GM19395 (cell line): Measurements from ENCODE around the gene MYF5.

Source experiments
- ATAC-seq: cut with Tn5 transposase; IDR thresholded peaks from one replicate; pipeline ENCODE4 v1.9.1; 2021; ENCODE audit warnings: mild to moderate bottlenecking, moderate library complexity; ENCODE audit not compliant: unreplicated experiment

The MYF5 gene

DNA sequence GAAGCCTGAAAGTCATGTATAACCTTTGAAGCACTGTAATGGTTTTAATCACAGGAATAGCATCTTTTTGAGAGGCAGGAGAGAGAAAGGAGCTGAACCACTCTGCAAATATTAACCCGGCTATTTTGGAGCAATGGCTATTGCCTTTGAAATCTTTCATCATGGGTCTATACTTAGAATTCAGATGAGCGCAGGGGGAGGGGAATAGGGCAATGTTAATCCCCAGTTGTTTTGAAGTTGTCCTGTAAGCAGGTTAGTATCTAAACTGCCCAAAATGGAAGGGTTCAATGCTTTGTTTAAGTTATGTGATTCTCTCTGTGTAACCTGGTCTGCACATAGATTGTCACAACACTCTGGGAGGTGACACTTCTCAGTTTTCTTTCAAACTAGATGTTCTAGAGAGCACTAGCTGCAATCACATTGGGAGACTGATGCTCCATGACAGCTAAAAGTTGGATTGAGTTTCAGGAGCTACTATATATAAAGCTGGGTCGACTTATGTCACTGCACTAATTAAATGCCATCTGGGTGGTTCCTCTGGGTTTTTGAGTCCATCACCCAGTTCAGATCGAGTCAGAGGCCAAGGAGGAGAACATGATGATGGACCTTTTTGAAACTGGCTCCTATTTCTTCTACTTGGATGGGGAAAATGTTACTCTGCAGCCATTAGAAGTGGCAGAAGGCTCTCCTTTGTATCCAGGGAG, 9.4 kb upstream of the MYF5 start, which contains the start of gene MYF6:
MYF6 (plus strand) TSS at position 509 of the 704 bp plus-strand sequence; CDS start at position 595, 86 bp downstream.
- ATAC-seq, result no peak

- peak; percentile 7 for ATAC-seq
Measured at GRCh38 chr12:80707830-80708258, 8.9 kb upstream of the MYF5 start.

- ATAC-seq, result peak; percentile 40
Measured at GRCh38 chr12:80708259-80708974, 8.3 kb upstream of the MYF5 start.

- ATAC-seq, result no peak
Measured at GRCh38 chr12:80708975-80709328, 7.8 kb upstream of the MYF5 start.

DNA sequence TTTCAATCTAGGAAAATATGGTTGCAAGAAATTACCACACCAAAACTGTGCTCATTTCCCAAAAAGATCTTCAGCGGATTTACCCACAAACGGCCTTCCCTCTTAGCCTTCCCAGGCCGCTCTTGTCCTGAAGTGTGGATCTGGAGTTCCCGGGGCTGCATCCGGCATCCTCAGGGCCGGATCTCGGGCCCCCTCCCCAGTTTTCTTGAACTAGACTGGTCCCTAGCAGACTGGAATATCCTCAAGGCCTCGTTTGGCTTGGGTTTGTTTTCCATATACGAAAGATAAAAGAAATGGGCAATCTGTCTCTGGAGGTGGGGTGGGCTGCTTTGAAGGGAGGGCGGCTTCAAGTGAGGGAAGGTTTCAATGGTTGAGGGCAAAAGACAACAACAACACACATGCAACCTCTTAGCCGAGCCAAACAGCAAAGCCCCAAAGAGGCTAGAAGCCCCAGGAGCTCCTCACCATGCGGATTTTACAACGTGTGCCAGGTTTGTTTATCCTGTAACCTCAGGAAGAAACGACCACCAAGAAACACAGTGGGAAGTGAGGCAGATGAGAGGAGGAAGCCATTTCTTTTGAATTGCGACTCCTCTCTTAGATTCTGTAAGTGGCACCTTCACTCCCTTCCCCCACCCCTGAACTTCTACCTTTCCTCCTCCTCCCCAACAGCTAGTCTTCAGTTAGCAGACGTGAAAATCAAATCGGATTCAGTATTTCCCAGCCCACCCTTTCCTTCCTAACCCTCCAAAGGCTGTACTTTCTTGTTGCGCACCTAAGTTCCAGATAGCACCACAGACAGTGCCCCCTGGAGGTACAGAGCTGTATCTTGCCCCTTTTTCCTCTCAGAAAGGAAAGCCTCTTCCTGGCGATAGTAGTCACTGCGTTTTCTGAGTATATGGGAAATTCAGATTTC, 6.6 kb upstream of the MYF5 start:
- ATAC-seq, result peak; percentile 58

DNA sequence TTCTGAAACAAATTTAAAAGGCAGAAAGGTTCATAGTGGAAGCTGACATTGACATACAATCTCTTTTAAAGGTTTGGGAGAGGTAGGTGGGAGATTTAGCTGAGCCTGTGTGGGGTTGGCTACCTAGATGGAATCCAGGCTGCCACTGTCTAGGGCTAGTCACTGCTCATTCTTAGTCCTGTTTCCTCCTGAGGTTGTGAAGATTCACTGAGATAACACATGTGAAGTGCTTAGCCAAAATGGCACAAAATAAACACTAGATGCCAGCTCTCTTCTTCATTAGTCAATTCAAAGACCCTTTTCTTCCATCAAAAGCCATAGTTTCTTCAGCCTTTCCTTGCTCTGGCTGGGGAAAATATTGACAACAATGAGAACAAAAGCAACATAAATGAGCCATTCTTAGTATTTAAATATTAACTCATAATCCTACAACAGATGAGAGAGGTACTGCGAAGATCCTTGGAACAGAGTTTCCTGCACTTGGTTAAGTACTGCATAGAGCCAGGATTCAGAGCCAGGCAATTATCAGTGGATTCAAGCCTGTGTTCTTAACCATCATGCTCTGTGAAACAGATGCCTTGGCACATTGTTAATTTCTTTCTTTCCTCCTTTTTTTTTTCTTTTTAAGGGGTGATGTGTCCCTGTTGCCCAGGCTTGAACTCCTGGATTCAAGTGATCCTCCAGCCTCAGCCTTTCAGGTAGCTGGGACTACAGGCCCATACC, 5.8 kb upstream of the MYF5 start:
- peak; percentile 23 for ATAC-seq

- ATAC-seq, result no peak
Measured at GRCh38 chr12:80711866-80712265, 4.8 kb upstream of the MYF5 start.

GRCh38 chr12:80712866-80713265, 3.8 kb upstream of the MYF5 start:
- no peak for ATAC-seq

GRCh38 chr12:80713419-80713818, 3.3 kb upstream of the MYF5 start:
- ATAC-seq, result no peak

DNA sequence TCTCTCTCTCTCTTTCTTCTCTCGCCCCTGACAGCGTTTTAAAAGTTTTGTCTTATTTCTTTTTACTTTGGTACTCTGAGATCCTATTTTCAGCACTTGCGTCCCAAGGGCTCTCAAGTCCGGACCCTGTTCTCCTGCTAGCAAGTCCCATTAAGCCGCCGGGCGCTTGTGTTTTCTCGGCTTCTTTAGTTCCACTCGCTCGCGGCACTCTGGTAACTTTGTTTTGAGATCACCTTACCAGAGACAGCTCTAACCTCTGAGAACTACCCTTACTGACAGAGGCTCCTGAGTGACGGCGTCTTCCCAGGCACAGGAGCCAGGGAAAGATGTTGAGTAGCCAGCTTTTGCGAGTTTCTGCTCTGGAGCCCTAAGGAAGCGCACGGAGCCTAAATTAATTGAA, 2.7 kb upstream of the MYF5 start:
- ATAC-seq, result no peak

- ATAC-seq, result no peak
Measured at GRCh38 chr12:80714846-80715245, 1.9 kb upstream of the MYF5 start.

- no peak for ATAC-seq
Measured at GRCh38 chr12:80715713-80716249, 931 bp upstream of the MYF5 start.

- ATAC-seq, result no peak
Measured at GRCh38 chr12:80717856-80718255, 1.1 kb downstream of the MYF5 start.

GRCh38 chr12:80720516-80720915, 3.8 kb downstream of the MYF5 start:
- ATAC-seq, result no peak

- no peak for ATAC-seq
Measured at GRCh38 chr12:80721326-80721725, 4.6 kb downstream of the MYF5 start.

DNA sequence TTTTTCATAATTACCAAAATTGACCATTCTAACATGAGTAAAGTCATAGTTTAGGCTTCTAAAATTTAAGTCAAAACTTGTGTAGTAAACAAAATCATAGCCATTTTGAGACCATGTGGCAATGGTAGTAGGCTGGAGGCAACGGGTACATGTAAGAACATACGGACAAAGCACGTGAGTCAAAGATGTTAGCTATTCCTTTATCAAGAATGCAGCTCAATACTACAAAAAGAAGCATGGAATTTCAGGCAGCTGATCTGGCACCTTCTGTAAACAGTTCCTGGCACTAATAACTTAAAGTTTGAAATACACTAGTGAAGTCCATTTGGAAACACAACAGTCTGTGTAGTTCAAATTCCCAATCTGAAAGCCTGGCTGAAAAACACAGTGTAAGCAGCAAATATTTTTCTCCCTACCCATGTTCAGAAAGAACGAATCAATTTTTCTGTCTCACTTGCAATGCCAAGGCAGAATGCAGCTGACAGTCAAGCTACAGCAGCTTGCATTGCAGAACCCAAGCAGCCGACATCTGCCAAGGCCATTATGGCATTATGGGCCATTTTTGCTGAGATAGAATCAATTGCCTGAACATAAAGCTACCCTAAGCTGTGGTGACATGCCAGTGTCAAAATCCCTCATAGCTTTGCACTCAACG, 29.3 kb downstream of the MYF5 start:
- no peak for ATAC-seq

- no peak for ATAC-seq
Measured at GRCh38 chr12:80747800-80748199, 31.1 kb downstream of the MYF5 start.

DNA sequence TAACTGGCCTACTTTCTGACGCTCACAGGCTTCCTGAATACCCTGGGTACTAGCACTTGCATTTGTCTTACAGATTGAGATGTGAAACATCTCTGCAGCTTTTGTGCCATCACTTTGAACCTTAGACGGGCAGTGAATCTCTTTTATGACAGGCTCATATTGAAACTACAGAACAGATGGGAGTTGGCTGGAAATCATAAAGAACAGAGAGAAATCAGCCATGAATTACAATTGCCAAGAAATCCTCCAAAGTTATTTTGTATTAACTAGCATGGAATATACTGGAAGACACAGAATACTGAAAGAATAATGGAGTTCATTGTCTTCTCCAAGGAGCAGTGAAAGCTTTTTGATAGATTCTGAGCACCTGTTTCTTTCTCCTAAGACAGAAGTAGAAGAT, 32.7 kb downstream of the MYF5 start:
- ATAC-seq, result no peak

GRCh38 chr12:80752464-80752863, 35.8 kb downstream of the MYF5 start:
- no peak for ATAC-seq

GRCh38 chr12:80754274-80754673, 37.6 kb downstream of the MYF5 start:
- ATAC-seq, result no peak
